ENCODE results near the gene ITGAD. TPM values are rescaled to one million over a fixed set of nuclear protein-coding genes. Genes with fewer than 3 reads are reported as not detected.

ITGAD gene
- total RNA-seq: not detected

- no peak for ATAC-seq
- Mint-ChIP-seq H3K9me3 (no peaks in the 10 kb centered on the region), H3K36me3 (no peaks in the 10 kb centered on the region), H3K27ac (peak within 1 kb of the TSS in 1 of 2 donors; percentile 92)
- DNase-seq (ENCODE audit: low spot score in 2 of 2): no peak
These were observed at the start of gene ITGAD for GRCh38 chr16:31393056-31393455. ITGAD (plus strand) TSS chr16:31393335; CDS start chr16:31393361, 26 bp downstream.

GRCh38 chr16:31344712-31345111 lies 48.4 kb upstream of the ITGAD start:
- Mint-ChIP-seq H3K27ac (no peak overlapping the region), H3K9me3 (peaks cover 0 to 7% of the 10 kb centered on the region in 2 donors), H3K36me3 (no peaks in the 10 kb centered on the region)
- ATAC-seq (peak in 1 of 2 donors; percentile 59), DNase-seq (ENCODE audit: low spot score in 2 of 2) (no peak)

GRCh38 chr16:31347445-31347844 lies 45.7 kb upstream of the ITGAD start:
- H3K27ac Mint-ChIP-seq: no peak overlapping the region
- ATAC-seq (no peak), DNase-seq (ENCODE audit: low spot score in 2 of 2) (peak in 1 of 2 donors; percentile 16)
- peaks cover 0 to 7% of the 10 kb centered on the region in 2 donors for H3K9me3 Mint-ChIP-seq
- H3K36me3 Mint-ChIP-seq: no peaks in the 10 kb centered on the region

- Mint-ChIP-seq H3K36me3 (no peaks in the 10 kb centered on the region), H3K9me3 (peaks cover 0 to 7% of the 10 kb centered on the region in 2 donors)
These were observed 44.6 kb upstream of the ITGAD start for GRCh38 chr16:31348579-31348978.

GRCh38 chr16:31350275-31351005 lies 42.7 kb upstream of the ITGAD start:
- ATAC-seq (peak in 1 of 2 donors; percentile 2), DNase-seq (ENCODE audit: low spot score in 2 of 2) (no peak)
- Mint-ChIP-seq H3K9me3 (peaks cover 0 to 7% of the 10 kb centered on the region in 2 donors), H3K27ac (no peak overlapping the region), H3K36me3 (no peaks in the 10 kb centered on the region)

More at GRCh38 chr16:31348579-31348978, 44.6 kb upstream of the ITGAD start:
- DNase-seq (ENCODE audit: low spot score in 2 of 2) (no peak), ATAC-seq (no peak)
- no peak overlapping the region for H3K27ac Mint-ChIP-seq

GRCh38 chr16:31351246-31351941 lies 41.7 kb upstream of the ITGAD start:
- no peaks in the 10 kb centered on the region for H3K36me3 Mint-ChIP-seq
- peak overlapping the region in 1 of 2 donors; percentile 50 for H3K27ac Mint-ChIP-seq
- DNase-seq (ENCODE audit: low spot score in 2 of 2) (no peak), ATAC-seq (no peak)
- peaks cover 0 to 7% of the 10 kb centered on the region in 2 donors for H3K9me3 Mint-ChIP-seq

- no peak for DNase-seq (ENCODE audit: low spot score in 2 of 2)
- peak; percentile 5 to 29 for ATAC-seq
- Mint-ChIP-seq H3K36me3 (no peaks in the 10 kb centered on the region), H3K9me3 (peaks cover 0 to 7% of the 10 kb centered on the region in 2 donors), H3K27ac (peak overlapping the region; percentile 50 to 56)
These were observed 41.2 kb upstream of the ITGAD start for GRCh38 chr16:31351942-31352325.

- Mint-ChIP-seq H3K36me3 (no peaks in the 10 kb centered on the region), H3K27ac (peak overlapping the region; percentile 50 to 91), H3K9me3 (peaks cover 0 to 7% of the 10 kb centered on the region in 2 donors)
- DNase-seq (ENCODE audit: low spot score in 2 of 2) (no peak), ATAC-seq (no peak)
These were observed 40.6 kb upstream of the ITGAD start for GRCh38 chr16:31352376-31353115.

GRCh38 chr16:31354394-31355291 lies 38.5 kb upstream of the ITGAD start, which contains the start of gene ITGAX:
ITGAX (plus strand) TSS chr16:31355176; CDS start chr16:31355255, 79 bp downstream.
- no peaks in the 10 kb centered on the region for H3K9me3 Mint-ChIP-seq
- ATAC-seq: peak; percentile 88 to 89
- peak within 1 kb of the TSS; percentile 90 to 93 for H3K27ac Mint-ChIP-seq
- peak; percentile 64 to 70 for DNase-seq (ENCODE audit: low spot score in 2 of 2)
- H3K36me3 Mint-ChIP-seq: no peaks in the 10 kb centered on the region

GRCh38 chr16:31355431-31356100 lies 37.6 kb upstream of the ITGAD start:
- Mint-ChIP-seq H3K27ac (peak overlapping the region; percentile 90 to 93), H3K9me3 (no peaks in the 10 kb centered on the region), H3K36me3 (no peaks in the 10 kb centered on the region)
- ATAC-seq (no peak), DNase-seq (ENCODE audit: low spot score in 2 of 2) (no peak)

- Mint-ChIP-seq H3K36me3 (no peaks in the 10 kb centered on the region), H3K27ac (no peak overlapping the region), H3K9me3 (no peaks in the 10 kb centered on the region)
These were observed 36.4 kb upstream of the ITGAD start for GRCh38 chr16:31356566-31357323.

GRCh38 chr16:31357324-31358109 lies 35.6 kb upstream of the ITGAD start:
- H3K27ac Mint-ChIP-seq: peak overlapping the region in 1 of 2 donors; percentile 36
- no peaks in the 10 kb centered on the region for H3K36me3 Mint-ChIP-seq
- no peak for ATAC-seq
- DNase-seq (ENCODE audit: low spot score in 2 of 2): no peak
- no peaks in the 10 kb centered on the region for H3K9me3 Mint-ChIP-seq

More at GRCh38 chr16:31356566-31357323, 36.4 kb upstream of the ITGAD start:
- DNase-seq (ENCODE audit: low spot score in 2 of 2) (no peak), ATAC-seq (no peak)

GRCh38 chr16:31360251-31360650 lies 32.9 kb upstream of the ITGAD start:
- Mint-ChIP-seq H3K9me3 (no peaks in the 10 kb centered on the region), H3K27ac (peak overlapping the region in 1 of 2 donors; percentile 84), H3K36me3 (no peaks in the 10 kb centered on the region)
- DNase-seq (ENCODE audit: low spot score in 2 of 2) (no peak), ATAC-seq (no peak)

Data from activated naive CD4-positive, alpha-beta T cell treated with anti-CD3 and anti-CD28 coated beads, Interleukin-2, amount 50 U/mL, for 72 hours (primary cell).